Large intestine (tissue), 3 donors: ENCODE measurements around the gene ZNF26. TPM values are rescaled to one million over a fixed set of nuclear protein-coding genes. Genes with fewer than 3 reads are reported as not detected.

Experiments used
- DNase-seq, 2 donors: peaks; one replicate each; pipeline versions ENCODE4 v3.0.0 to v3.0.0-alpha.2; 2013
- H3K27ac ChIP-seq: one replicate; pipeline ENCODE4 v1.5.1; 2013; ENCODE audit warnings: low read length
- H3K27me3 ChIP-seq: 2 replicates; pipeline ENCODE4 v1.6.1; 2013; ENCODE audit warnings: low read length; ENCODE audit not compliant: control insufficient read depth, insufficient read depth
- H3K36me3 ChIP-seq: 2 replicates; pipeline ENCODE4 v1.6.1; 2013; ENCODE audit warnings: low read length; ENCODE audit not compliant: control insufficient read depth, insufficient read depth
- H3K4me1 ChIP-seq: one replicate; pipeline ENCODE4 v1.6.1; 2013; ENCODE audit warnings: low read length; ENCODE audit not compliant: control insufficient read depth, insufficient read depth
- H3K4me3 ChIP-seq: one replicate; pipeline ENCODE4 v1.5.1; 2013; ENCODE audit warnings: low read length
- H3K9me3 ChIP-seq: one replicate; pipeline ENCODE4 v1.6.1; 2013; ENCODE audit warnings: mild to moderate bottlenecking, low read depth, low read length, moderate library complexity; ENCODE audit not compliant: control insufficient read depth
- WGBS: methylation state at CpG from one replicate; pipeline ENCODE4 v1.1.5; 2013; ENCODE audit warnings: low lambda C conversion rate; ENCODE audit not compliant: insufficient coverage; 5-methylcytosine and 5-hydroxymethylcytosine counted together
- polyA plus RNA-seq: library from polyadenylated mRNA; unstranded; fragments of 120-200 nt; gene quantifications from one replicate; pipeline ENCODE4 v1.2.1, GENCODE V29; 2013

The ZNF26 gene
- polyA plus RNA-seq, 1 donor, result 14.7 TPM

DNA sequence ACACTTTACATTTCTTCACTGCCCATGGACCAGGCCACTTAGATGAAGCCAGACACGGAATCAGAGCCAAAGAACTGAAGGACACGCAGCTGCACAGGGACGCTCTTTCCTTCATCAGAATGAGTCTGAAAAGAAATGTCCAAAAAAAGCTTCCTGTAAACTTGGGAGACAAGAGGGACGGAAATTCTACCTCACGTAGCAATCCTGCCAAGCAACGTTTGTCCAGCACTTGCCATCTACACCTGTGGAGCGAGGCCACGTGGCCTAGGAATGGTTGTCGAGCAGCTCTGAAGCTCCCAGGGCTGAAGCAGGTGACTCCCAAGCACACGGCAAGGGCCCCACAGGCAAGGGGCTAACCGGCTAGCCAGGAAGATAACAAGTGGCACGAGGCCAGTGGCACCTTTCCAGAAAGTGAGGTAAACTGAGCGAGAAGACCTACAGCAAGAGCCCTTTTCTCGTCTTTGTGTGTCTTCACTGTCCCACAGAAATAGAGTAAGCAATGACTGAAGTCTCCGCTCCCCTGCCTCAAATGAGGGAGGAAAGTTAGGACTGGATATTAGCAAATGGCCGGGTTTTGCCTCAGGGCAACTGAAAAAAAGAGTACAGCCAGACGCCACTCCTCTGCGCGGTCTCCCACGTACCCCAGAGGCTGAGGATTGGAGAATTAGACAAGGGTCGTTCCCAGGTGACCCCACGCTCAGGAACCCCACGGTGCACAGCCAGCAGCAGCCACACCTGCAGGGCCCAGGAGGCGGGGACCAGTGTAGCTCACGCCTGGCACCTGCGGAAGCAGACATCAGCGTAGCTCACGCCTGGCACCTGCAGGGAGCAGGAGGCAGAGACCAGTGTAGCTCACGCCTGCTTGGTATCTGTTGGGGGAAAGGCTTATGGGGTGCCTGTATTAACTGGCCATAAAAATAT is 37.8 kb upstream of the ZNF26 start:
- H3K36me3 ChIP-seq, result peaks cover 58% of the 10 kb centered on the region
- H3K4me3 ChIP-seq, result no peak overlapping the region
- WGBS, result 100% methylated on average over 2 of the region's 29 CpGs
- peaks cover 82% of the 10 kb centered on the region for H3K9me3 ChIP-seq
- H3K27me3 ChIP-seq, result no peaks in the 10 kb centered on the region
- no peak overlapping the region for H3K27ac ChIP-seq
- DNase-seq, result no peak
- no peaks in the 10 kb centered on the region for H3K4me1 ChIP-seq

DNA sequence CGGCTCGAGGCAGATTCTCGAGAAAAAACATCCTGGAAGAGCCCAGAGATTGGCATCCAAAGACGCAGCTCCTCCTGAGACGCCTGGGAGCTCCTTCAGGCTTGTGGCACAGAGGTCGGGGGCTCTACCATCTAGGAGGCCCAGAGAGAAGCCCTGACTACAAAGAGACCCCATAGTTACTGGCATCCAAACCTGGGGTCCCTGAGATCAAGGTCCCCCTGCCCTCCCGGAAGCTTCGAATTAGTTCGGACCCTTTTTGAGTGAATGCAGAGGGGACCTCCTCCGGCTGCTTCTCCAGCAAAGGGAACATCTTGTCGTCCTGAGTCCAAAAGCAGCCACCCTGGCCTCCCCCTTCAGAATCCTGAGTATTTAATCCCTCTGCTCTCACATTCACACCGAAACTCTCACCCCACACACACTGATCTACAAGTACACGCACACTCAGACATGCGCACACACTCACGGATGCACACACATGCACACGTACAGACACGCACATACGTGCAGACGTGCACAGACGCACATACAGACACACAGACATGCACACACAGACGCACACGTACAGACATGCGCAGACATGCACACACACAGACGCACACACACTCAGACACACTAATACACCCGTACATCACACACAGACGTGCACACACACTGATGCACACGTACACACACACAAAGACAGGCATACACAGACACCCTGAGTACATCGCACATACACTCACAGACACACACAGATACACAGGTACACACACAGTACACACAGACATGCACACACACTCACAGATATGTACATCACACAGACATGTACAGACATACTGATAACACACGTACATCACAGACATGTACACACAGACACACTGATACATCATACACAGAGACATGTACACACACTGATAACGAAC is 36.0 kb upstream of the ZNF26 start:
- no peak for DNase-seq
- H3K4me1 ChIP-seq, result no peaks in the 10 kb centered on the region
- no peaks in the 10 kb centered on the region for H3K27me3 ChIP-seq
- no peak overlapping the region for H3K27ac ChIP-seq
- no CpG with 5 or more reads among the region's 30 CpGs for WGBS
- peaks cover 41% of the 10 kb centered on the region for H3K36me3 ChIP-seq
- H3K4me3 ChIP-seq, result no peak overlapping the region
- H3K9me3 ChIP-seq, result peaks cover 82% of the 10 kb centered on the region

- 100% methylated on average over 2 of the region's 27 CpGs for WGBS
- DNase-seq, result no peak
- peaks cover 77% of the 10 kb centered on the region for H3K9me3 ChIP-seq
Observed at GRCh38 chr12:132950844-132951535, 35.2 kb upstream of the ZNF26 start.

GRCh38 chr12:132951649-132952048 is 34.5 kb upstream of the ZNF26 start:
- no peak overlapping the region for H3K27ac ChIP-seq
- H3K27me3 ChIP-seq, result no peaks in the 10 kb centered on the region
- H3K9me3 ChIP-seq, result peaks cover 71% of the 10 kb centered on the region
- peaks cover 26% of the 10 kb centered on the region for H3K36me3 ChIP-seq
- WGBS, result 83% methylated on average over 1 of the region's 8 CpGs
- DNase-seq, result no peak
- no peak overlapping the region for H3K4me3 ChIP-seq
- H3K4me1 ChIP-seq, result no peaks in the 10 kb centered on the region

More at GRCh38 chr12:132950844-132951535, 35.2 kb upstream of the ZNF26 start:
- Histone ChIP-seq H3K27ac (no peak overlapping the region), H3K4me1 (no peaks in the 10 kb centered on the region), H3K4me3 (no peak overlapping the region), H3K36me3 (peaks cover 33% of the 10 kb centered on the region), H3K27me3 (no peaks in the 10 kb centered on the region)

DNA sequence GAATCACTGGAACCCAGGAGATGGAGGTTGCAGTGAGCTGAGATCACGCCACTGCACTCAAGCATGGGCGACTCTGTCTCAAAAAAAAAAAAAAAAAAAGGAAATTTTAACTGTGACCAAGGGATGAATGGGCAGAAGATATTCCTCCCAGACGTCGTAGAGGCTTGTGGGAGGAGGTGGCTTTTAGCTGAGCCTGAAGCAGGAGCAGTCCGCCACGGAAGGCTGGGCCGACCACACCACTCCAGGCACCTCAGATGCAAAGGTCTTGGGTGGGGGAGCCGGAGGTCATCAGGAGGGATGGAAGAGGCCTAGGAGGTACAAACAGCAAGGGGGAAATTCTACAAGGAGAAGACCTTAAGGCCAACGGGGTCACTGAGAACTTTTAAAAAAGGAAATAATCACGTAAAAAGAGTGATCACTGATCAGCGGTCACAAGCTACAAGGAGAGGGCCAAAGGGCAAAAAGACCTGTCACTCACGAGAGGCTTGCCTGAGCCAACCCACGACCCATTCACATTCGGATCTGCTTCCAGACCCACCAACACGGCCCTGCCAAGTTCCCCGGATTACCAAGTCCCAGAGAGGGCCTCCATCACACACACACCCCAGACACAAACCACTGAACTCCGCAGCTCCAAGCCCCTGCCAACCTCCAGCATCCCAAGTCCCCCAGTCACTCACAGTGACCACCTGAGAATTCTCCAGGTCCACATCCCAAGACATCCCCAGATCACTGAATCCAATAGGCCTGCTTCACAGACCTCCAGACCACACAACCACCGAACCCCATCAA is 33.6 kb upstream of the ZNF26 start:
- DNase-seq, result no peak
- H3K36me3 ChIP-seq, result peaks cover 26% of the 10 kb centered on the region
- H3K9me3 ChIP-seq, result peaks cover 70% of the 10 kb centered on the region
- WGBS, result 97% methylated on average over 5 of the region's 18 CpGs
- no peaks in the 10 kb centered on the region for H3K27me3 ChIP-seq
- H3K4me3 ChIP-seq, result no peak overlapping the region
- H3K4me1 ChIP-seq, result no peaks in the 10 kb centered on the region
- no peak overlapping the region for H3K27ac ChIP-seq

DNA sequence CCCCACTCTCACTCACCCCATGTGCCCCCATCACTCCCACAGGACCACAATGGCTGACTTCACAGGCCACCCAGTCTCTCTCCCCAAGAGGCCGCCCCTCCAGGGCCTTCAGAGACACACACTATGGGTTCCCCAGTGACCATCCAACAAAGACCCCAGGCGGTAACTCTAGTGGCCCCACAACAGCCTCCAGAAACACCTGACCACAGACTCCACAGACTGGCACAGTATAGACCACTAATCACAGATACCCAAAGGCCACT is 33.1 kb upstream of the ZNF26 start:
- peaks cover 70% of the 10 kb centered on the region for H3K9me3 ChIP-seq
- H3K27ac ChIP-seq, result no peak overlapping the region
- no peaks in the 10 kb centered on the region for H3K4me1 ChIP-seq
- DNase-seq, result no peak
- no peaks in the 10 kb centered on the region for H3K27me3 ChIP-seq
- peaks cover 23% of the 10 kb centered on the region for H3K36me3 ChIP-seq
- H3K4me3 ChIP-seq, result no peak overlapping the region
- no CpG with 5 or more reads among the region's 2 CpGs for WGBS

GRCh38 chr12:132953771-132954170 is 32.4 kb upstream of the ZNF26 start:
- DNase-seq, result no peak
- Histone ChIP-seq H3K27me3 (no peaks in the 10 kb centered on the region), H3K4me3 (no peak overlapping the region), H3K36me3 (peaks cover 16% of the 10 kb centered on the region), H3K4me1 (no peaks in the 10 kb centered on the region), H3K27ac (no peak overlapping the region), H3K9me3 (peaks cover 69% of the 10 kb centered on the region)
- 100% methylated on average over 1 of the region's 7 CpGs for WGBS

DNA sequence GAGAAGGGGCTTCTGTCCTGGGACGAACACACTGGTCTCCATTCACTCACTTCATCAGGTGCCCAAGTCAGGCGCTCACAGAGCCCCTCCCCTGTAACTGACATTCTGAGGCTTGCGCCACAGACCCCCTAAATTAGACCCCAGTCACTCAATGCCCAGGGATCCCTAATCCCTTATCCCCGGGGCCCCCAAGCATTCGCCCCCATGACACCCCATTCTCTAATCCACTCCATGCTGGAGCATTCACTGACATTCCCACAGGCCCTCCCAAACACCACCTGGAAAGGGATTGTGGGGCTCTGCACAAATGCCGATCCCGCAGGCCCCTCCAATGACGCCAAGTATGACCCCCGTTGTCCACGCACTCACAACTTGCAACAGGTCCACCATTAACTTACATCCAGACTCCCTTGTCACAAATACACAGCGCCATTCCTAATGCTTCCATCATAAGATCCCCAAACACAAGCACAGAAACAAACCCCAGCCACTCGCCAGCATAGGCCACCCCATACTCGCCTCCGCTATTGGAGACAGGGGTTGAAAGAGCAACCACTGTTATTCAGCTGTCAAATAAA is 31.6 kb upstream of the ZNF26 start:
- no CpG with 5 or more reads among the region's 14 CpGs for WGBS
- H3K27ac ChIP-seq, result no peak overlapping the region

GRCh38 chr12:132955094-132956010 is 30.8 kb upstream of the ZNF26 start:
- WGBS, result no CpG with 5 or more reads among the region's 39 CpGs
- H3K4me3 ChIP-seq, result peak overlapping the region; percentile 77
- peak overlapping the region; percentile 91 for H3K27ac ChIP-seq
- H3K36me3 ChIP-seq, result peaks cover 4% of the 10 kb centered on the region
- H3K27me3 ChIP-seq, result no peaks in the 10 kb centered on the region
- H3K4me1 ChIP-seq, result no peaks in the 10 kb centered on the region
- peak; percentile 50 to 80 for DNase-seq
- H3K9me3 ChIP-seq, result peaks cover 61% of the 10 kb centered on the region

More for the DNA sequence above, 31.6 kb upstream of the ZNF26 start:
- no peak for DNase-seq
- no peaks in the 10 kb centered on the region for H3K27me3 ChIP-seq
- no peaks in the 10 kb centered on the region for H3K4me1 ChIP-seq
- H3K36me3 ChIP-seq, result peaks cover 12% of the 10 kb centered on the region
- H3K9me3 ChIP-seq, result peaks cover 69% of the 10 kb centered on the region
- peak overlapping the region; percentile 77 for H3K4me3 ChIP-seq
